ENCODE measurements around the gene SMOC2. TPM values are rescaled to one million over a fixed set of nuclear protein-coding genes. Genes with fewer than 3 reads are reported as not detected.

Gene SMOC2
- polyA plus RNA-seq, 1 donor from 2014 or later = 0.50 TPM

GRCh38 chr6:168479421-168479820, 38.4 kb downstream of the SMOC2 start:
- no peaks in the 10 kb centered on the region for H4K20me1 ChIP-seq (ENCODE audit: insufficient read depth)
- H3K36me3 ChIP-seq (ENCODE audit: insufficient read depth, low read length) = no peaks in the 10 kb centered on the region
- H3K79me2 ChIP-seq (replicated peaks; ENCODE audit: insufficient read depth, low read length) = no peaks in the 10 kb centered on the region
- no peak overlapping the region for H3K27ac ChIP-seq (ENCODE audit: low read length)
- no peak for TF ChIP-seq POLR2AphosphoS5 (IDR thresholded peaks at IDR 0.05)
- TF ChIP-seq RAD21 (conservative IDR thresholded peaks at IDR 0.05) = no peak
- TF ChIP-seq EP300 (conservative IDR thresholded peaks at IDR 0.05; ENCODE audit: poor library complexity, severe bottlenecking) = no peak
- TF ChIP-seq EZH2 (IDR thresholded peaks at IDR 0.05; ENCODE audit: borderline replicate concordance, insufficient read depth, low read length, poor library complexity, severe bottlenecking) = no peak
- TF ChIP-seq CTCF (IDR thresholded peaks at IDR 0.05; ENCODE audit: poor library complexity, severe bottlenecking) = no peak
- TF ChIP-seq SMC3 (conservative IDR thresholded peaks at IDR 0.05; ENCODE audit: poor library complexity) = no peak
- no peak for TF ChIP-seq MXI1 (conservative IDR thresholded peaks at IDR 0.05; ENCODE audit: poor library complexity, severe bottlenecking)
- TF ChIP-seq REST (IDR thresholded peaks at IDR 0.05; ENCODE audit: borderline replicate concordance) = no peak
- TF ChIP-seq TAF1 (IDR thresholded peaks at IDR 0.05; ENCODE audit: low read depth) = no peak
- no peak overlapping the region for H3K4me2 ChIP-seq (ENCODE audit: low read length)
- H3K9ac ChIP-seq (ENCODE audit: low read length) = no peak overlapping the region
- no peaks in the 10 kb centered on the region for H3K27me3 ChIP-seq (ENCODE audit: insufficient read depth, low read depth, low read length)
- no peaks in the 10 kb centered on the region for H3K9me2 ChIP-seq (ENCODE audit: insufficient read depth, low read length)
- no peaks in the 10 kb centered on the region for H3K9me3 ChIP-seq (ENCODE audit: low read length)
- H2AFZ ChIP-seq (ENCODE audit: low read depth, low read length) = no peak overlapping the region
- H3F3A ChIP-seq (ENCODE audit: insufficient read depth, low read length, poor library complexity, severe bottlenecking) = no peaks in the 10 kb centered on the region
- no peak overlapping the region for H3K4me3 ChIP-seq (ENCODE audit: low read length)

GRCh38 chr6:168480481-168480880, 39.5 kb downstream of the SMOC2 start:
- TF ChIP-seq EP300 (conservative IDR thresholded peaks at IDR 0.05; ENCODE audit: poor library complexity, severe bottlenecking) (no peak), TAF1 (IDR thresholded peaks at IDR 0.05; ENCODE audit: low read depth) (no peak), MXI1 (conservative IDR thresholded peaks at IDR 0.05; ENCODE audit: poor library complexity, severe bottlenecking) (no peak), EZH2 (IDR thresholded peaks at IDR 0.05; ENCODE audit: borderline replicate concordance, insufficient read depth, low read length, poor library complexity, severe bottlenecking) (no peak)
- no peaks in the 10 kb centered on the region for H3K36me3 ChIP-seq (ENCODE audit: insufficient read depth, low read length)
- H2AFZ ChIP-seq (ENCODE audit: low read depth, low read length) = no peak overlapping the region
- no peak overlapping the region for H3K4me2 ChIP-seq (ENCODE audit: low read length)
- H3K9ac ChIP-seq (ENCODE audit: low read length) = no peak overlapping the region
- no peaks in the 10 kb centered on the region for H3F3A ChIP-seq (ENCODE audit: insufficient read depth, low read length, poor library complexity, severe bottlenecking)
- no peaks in the 10 kb centered on the region for H3K79me2 ChIP-seq (replicated peaks; ENCODE audit: insufficient read depth, low read length)
- H3K27me3 ChIP-seq (ENCODE audit: insufficient read depth, low read depth, low read length) = no peaks in the 10 kb centered on the region
- H3K9me3 ChIP-seq (ENCODE audit: low read length) = no peaks in the 10 kb centered on the region
- no peak overlapping the region for H3K27ac ChIP-seq (ENCODE audit: low read length)
- no peak overlapping the region for H3K4me3 ChIP-seq (ENCODE audit: low read length)
- no peaks in the 10 kb centered on the region for H3K9me2 ChIP-seq (ENCODE audit: insufficient read depth, low read length)
- H4K20me1 ChIP-seq (ENCODE audit: insufficient read depth) = no peaks in the 10 kb centered on the region
